Progenitor cell of endocrine pancreas (in vitro differentiated cells): ENCODE measurements around the gene SKIC8. TPM values are rescaled to one million over a fixed set of nuclear protein-coding genes. Genes with fewer than 3 reads are reported as not detected.

ENCODE experiments used
- DNase-seq: peaks from one replicate; pipeline ENCODE4 v3.0.0; 2021; ENCODE audit warnings: low spot score; ENCODE audit not compliant: unreplicated experiment
- H3K27ac Mint-ChIP-seq: 2 replicates; pipeline ENCODE4 v1.8.0; 2021; ENCODE audit warnings: mild to moderate bottlenecking, moderate library complexity, mixed read lengths
- H3K27me3 Mint-ChIP-seq: 2 replicates; pipeline ENCODE4 v1.8.0; 2021; ENCODE audit warnings: mixed read lengths
- H3K36me3 Mint-ChIP-seq: 2 replicates; pipeline ENCODE4 v1.8.0; 2022; ENCODE audit warnings: mixed read lengths; ENCODE audit not compliant: insufficient read depth
- H3K4me1 Mint-ChIP-seq: 2 replicates; pipeline ENCODE4 v1.8.0; 2021; ENCODE audit warnings: low read depth, mixed read lengths
- H3K4me3 Mint-ChIP-seq: 2 replicates; pipeline ENCODE4 v1.8.0; 2021; ENCODE audit warnings: low read depth, mild to moderate bottlenecking, moderate library complexity, mixed read lengths
- H3K9me3 Mint-ChIP-seq: 2 replicates; pipeline ENCODE4 v1.8.0; 2021; ENCODE audit warnings: low read depth, mixed read lengths
- total RNA-seq: library from RNA; stranded (reverse); gene quantifications from 2 replicates; pipeline ENCODE4 v1.2.1, GENCODE V29; 2021
- TF ChIP-seq, protein P1 (sequence below): fragments of 200-600 bp; sonication (generic); IDR thresholded peaks from one replicate; pipeline ENCODE4 v1.5.0; 2021; ENCODE audit warnings: antibody characterized with exemption, mild to moderate bottlenecking; ENCODE audit not compliant: unreplicated experiment

SKIC8 gene
- total RNA-seq, 1 donor from 2014 or later = 46.1 TPM

DNA sequence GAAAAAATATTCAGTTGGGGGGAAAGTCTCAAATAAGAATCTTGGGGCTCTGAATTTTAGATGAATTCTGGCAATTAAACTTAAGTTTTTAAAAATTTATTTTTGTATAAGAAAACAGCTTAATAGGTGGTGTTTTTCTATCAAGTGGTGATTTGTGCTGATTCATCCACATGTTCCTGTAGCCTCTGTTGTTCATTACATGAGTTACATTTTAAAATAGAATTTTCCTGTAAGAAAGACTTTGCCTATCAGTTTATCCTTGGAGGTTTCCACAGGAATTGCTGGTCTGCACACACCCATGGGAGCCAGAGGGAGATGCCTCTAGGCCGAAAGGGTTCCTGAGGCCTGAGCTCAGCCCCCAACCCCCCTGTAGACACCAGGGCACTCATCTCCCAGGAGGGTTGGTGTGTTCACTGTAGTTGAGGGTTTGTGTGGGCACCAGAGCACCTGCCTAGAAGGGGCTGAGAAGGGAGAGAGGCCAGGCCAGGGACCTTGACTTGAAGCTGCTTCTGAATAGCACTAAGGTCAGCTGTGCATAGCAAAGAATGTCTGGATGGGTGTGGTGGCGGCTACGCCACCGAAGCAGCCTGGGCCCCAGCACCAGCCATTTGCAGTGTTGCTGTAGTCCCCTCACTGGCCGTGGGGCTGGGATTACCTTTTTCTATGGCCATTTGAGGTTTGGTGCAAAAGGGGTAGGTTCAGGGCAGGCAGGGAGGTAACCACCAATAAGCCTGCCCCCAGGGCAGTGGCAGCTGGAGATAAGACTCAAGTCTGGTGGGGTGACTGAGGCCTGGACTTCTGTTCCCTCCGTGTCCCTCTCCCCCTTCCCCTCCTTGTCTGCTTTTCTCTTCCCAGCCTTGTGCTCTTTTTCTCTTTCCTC is 23.1 kb downstream of the SKIC8 start:
- Mint-ChIP-seq H3K9me3 (no peaks in the 10 kb centered on the region), H3K27me3 (no peaks in the 10 kb centered on the region), H3K4me1 (no peaks in the 10 kb centered on the region), H3K36me3 (peaks cover 1% of the 10 kb centered on the region), H3K27ac (no peak overlapping the region), H3K4me3 (no peak overlapping the region)
- TF ChIP-seq, protein P1, sequence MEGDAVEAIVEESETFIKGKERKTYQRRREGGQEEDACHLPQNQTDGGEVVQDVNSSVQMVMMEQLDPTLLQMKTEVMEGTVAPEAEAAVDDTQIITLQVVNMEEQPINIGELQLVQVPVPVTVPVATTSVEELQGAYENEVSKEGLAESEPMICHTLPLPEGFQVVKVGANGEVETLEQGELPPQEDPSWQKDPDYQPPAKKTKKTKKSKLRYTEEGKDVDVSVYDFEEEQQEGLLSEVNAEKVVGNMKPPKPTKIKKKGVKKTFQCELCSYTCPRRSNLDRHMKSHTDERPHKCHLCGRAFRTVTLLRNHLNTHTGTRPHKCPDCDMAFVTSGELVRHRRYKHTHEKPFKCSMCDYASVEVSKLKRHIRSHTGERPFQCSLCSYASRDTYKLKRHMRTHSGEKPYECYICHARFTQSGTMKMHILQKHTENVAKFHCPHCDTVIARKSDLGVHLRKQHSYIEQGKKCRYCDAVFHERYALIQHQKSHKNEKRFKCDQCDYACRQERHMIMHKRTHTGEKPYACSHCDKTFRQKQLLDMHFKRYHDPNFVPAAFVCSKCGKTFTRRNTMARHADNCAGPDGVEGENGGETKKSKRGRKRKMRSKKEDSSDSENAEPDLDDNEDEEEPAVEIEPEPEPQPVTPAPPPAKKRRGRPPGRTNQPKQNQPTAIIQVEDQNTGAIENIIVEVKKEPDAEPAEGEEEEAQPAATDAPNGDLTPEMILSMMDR = no peak
- no peak for DNase-seq

DNA sequence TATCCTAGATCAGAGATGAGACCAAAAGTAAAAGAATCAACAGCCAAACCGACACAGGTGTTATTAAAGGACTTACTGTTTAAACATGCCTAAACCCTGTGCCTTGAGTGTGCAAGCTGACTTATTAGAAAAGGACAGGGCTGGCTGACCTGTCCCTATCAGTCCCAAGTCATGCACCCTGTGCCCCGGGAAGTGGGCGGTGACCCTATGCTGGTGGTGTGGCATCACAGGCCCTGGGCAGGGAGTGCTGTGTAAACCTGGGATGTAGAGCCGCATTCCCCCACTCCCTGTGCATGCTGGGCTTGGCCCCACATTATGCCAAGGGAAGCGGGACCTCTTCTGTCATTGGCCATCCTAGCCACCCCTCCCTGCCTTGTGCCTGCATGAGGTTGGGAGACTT is 24.4 kb downstream of the SKIC8 start:
- TF ChIP-seq, protein P1 = no peak
- peaks cover 4% of the 10 kb centered on the region for H3K27me3 Mint-ChIP-seq
- H3K36me3 Mint-ChIP-seq = peaks cover 1% of the 10 kb centered on the region

DNA sequence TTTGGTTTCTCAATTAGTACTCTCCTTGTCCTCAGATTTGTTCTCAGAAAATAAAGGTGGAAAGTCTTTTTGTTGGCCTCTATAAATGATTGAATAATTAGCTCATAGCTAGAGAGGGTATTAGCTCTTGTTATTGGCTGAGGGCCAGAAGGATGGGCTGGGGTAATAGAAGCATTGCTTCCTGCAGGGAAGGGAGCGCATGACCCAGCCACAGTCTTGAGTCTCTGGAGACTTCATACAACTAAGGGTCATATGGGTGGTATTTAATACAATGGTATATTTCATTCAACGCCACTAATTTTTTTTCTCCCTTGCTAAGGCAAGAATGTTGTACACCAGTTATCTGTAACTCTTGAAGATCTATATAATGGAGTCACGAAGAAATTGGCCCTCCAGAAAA is 26.6 kb downstream of the SKIC8 start:
- TF ChIP-seq, protein P1 = no peak
- DNase-seq = no peak
- Mint-ChIP-seq H3K9me3 (no peaks in the 10 kb centered on the region), H3K4me3 (no peak overlapping the region), H3K36me3 (peaks cover under 1% of the 10 kb centered on the region), H3K27ac (no peak overlapping the region), H3K27me3 (peaks cover 4% of the 10 kb centered on the region), H3K4me1 (no peaks in the 10 kb centered on the region)

More for the DNA sequence above, 24.4 kb downstream of the SKIC8 start:
- no peaks in the 10 kb centered on the region for H3K4me1 Mint-ChIP-seq
- DNase-seq = no peak
- H3K27ac Mint-ChIP-seq = no peak overlapping the region
- H3K9me3 Mint-ChIP-seq = no peaks in the 10 kb centered on the region
- no peak overlapping the region for H3K4me3 Mint-ChIP-seq

DNA sequence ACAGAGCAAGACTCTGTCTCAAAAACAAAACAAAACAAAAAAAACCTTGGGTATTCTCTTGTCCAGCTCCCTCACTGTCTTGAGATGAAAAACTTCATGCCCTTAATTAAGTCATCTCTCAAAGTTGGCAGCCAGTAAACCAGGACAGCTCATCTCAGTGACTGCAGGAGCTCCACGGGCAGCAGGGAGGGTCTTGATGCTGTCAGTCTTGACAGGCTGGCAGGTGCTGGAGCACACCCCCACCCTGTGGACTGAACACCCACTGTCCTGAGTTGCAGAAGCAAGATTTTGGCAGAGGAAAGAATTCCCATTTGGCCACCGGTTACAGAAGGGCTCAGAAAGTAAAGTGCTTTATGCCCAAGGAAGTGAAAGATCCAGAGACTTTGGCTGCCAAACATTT is 27.1 kb downstream of the SKIC8 start:
- Mint-ChIP-seq H3K9me3 (no peaks in the 10 kb centered on the region), H3K27ac (no peak overlapping the region), H3K4me3 (no peak overlapping the region), H3K4me1 (no peaks in the 10 kb centered on the region), H3K36me3 (no peaks in the 10 kb centered on the region), H3K27me3 (peaks cover 4% of the 10 kb centered on the region)
- no peak for DNase-seq
- TF ChIP-seq, protein P1 = no peak

DNA sequence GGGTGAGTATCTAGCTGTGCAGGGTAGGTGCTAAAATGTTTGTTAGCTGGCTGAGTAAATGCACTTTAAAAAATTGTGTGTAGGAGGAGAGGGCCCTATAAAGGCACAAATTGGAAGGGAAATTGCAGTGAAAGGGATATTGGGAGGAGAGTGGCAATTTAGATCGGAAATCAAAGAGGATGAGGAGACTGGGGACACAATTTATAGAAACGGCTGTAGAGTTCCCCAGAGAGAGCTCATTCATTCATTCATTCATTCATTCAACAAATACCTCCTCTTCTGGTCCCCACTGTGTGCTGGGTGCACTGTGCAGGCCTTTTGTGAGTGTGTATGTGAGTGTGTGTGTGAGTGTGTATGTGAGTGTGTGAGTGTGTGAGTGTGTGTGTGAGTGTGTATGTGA is 32.6 kb downstream of the SKIC8 start:
- no peaks in the 10 kb centered on the region for H3K9me3 Mint-ChIP-seq
- H3K4me3 Mint-ChIP-seq = no peak overlapping the region
- no peaks in the 10 kb centered on the region for H3K36me3 Mint-ChIP-seq
- TF ChIP-seq, protein P1 = no peak
- H3K27ac Mint-ChIP-seq = no peak overlapping the region
- peaks cover 10% of the 10 kb centered on the region for H3K27me3 Mint-ChIP-seq
- H3K4me1 Mint-ChIP-seq = no peaks in the 10 kb centered on the region
- DNase-seq = no peak
